ENCODE measurements around the gene VSTM1. TPM values are rescaled to one million over a fixed set of nuclear protein-coding genes. Genes with fewer than 3 reads are reported as not detected.

VSTM1 gene
- total and polyA plus RNA-seq, 8 donors, result 0.20 to 12.1 (median 0.31) TPM; not detected in 2

DNA sequence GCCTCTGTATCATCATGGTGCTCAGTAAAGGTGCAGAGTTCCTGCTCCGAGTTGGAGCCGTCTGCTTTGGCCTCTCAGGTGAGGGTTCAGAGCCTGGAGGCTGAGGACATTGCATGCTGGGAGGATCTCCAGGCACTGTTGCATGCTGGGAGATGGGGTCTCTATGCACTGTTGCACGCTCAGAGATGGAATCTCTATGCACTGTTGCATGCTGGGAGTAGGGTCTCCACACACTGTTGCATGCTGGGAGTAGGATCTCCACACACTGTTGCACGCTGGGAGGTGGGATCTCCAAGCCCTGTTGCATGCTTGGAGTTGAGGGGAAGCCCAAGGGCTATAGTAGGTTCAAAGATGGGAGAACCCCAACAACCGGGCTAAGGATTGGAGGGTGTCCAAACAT, 64.0 kb downstream of the VSTM1 start:
- no peak for ATAC-seq
- Histone ChIP-seq H3K27ac (no peak overlapping the region), H3K27me3 (peaks cover 0 to 98% of the 10 kb centered on the region in 2 donors), H3K36me3 (no peaks in the 10 kb centered on the region), H3K4me1 (no peaks in the 10 kb centered on the region), H3K4me3 (no peak overlapping the region), H3K9me3 (no peaks in the 10 kb centered on the region)
- TF ChIP-seq, protein P1, sequence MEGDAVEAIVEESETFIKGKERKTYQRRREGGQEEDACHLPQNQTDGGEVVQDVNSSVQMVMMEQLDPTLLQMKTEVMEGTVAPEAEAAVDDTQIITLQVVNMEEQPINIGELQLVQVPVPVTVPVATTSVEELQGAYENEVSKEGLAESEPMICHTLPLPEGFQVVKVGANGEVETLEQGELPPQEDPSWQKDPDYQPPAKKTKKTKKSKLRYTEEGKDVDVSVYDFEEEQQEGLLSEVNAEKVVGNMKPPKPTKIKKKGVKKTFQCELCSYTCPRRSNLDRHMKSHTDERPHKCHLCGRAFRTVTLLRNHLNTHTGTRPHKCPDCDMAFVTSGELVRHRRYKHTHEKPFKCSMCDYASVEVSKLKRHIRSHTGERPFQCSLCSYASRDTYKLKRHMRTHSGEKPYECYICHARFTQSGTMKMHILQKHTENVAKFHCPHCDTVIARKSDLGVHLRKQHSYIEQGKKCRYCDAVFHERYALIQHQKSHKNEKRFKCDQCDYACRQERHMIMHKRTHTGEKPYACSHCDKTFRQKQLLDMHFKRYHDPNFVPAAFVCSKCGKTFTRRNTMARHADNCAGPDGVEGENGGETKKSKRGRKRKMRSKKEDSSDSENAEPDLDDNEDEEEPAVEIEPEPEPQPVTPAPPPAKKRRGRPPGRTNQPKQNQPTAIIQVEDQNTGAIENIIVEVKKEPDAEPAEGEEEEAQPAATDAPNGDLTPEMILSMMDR (IDR thresholded peaks at IDR 0.05), result no peak
- no peak for DNase-seq
- intact Hi-C loops (cut with DNase I), result no loop called here

GRCh38 chr19:53998223-53998622, 65.5 kb downstream of the VSTM1 start:
- TF ChIP-seq, protein P1 (IDR thresholded peaks at IDR 0.05), result no peak
- intact Hi-C loops (cut with DNase I), result no loop called here
- Histone ChIP-seq H3K27me3 (peaks cover 1 to 99% of the 10 kb centered on the region in 2 donors), H3K36me3 (no peaks in the 10 kb centered on the region), H3K9me3 (no peaks in the 10 kb centered on the region), H3K4me1 (no peaks in the 10 kb centered on the region), H3K4me3 (no peak overlapping the region), H3K27ac (no peak overlapping the region)
- ATAC-seq, result no peak
- no peak for DNase-seq

DNA sequence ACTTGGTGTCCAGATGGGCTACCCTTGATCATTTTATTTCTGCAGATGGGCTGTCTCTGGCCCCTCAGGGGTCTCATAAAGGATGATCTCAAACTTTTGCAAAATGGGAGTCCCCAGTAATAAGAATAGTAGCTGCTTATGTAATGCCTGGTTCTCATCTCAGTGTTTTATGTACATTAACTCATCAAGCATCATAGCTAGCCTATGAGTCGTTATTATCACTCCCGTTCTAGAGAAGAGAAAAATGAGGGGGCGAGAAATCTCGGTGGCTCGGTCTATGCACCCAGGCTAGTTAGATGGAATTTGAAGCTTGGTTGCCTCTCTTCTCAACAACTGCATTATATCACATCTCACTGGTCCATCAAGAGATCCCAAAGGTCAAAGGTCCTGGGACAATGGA, 68.9 kb downstream of the VSTM1 start:
- H3K9me3 ChIP-seq, result no peaks in the 10 kb centered on the region
- DNase-seq, result no peak
- ATAC-seq, result no peak
- intact Hi-C loops (cut with DNase I), result no loop called here
- no peaks in the 10 kb centered on the region for H3K36me3 ChIP-seq
- H3K27ac ChIP-seq, result no peak overlapping the region
- H3K27me3 ChIP-seq, result peaks cover 19 to 94% of the 10 kb centered on the region in 2 donors
- H3K4me3 ChIP-seq, result no peak overlapping the region
- peaks cover 0 to 9% of the 10 kb centered on the region in 2 donors for H3K4me1 ChIP-seq
- TF ChIP-seq, protein P1 (IDR thresholded peaks at IDR 0.05), result no peak

GRCh38 chr19:53993448-53993847, 70.2 kb downstream of the VSTM1 start:
- peaks cover 0 to 9% of the 10 kb centered on the region in 2 donors for H3K4me1 ChIP-seq
- H3K27me3 ChIP-seq, result peaks cover 19 to 93% of the 10 kb centered on the region in 2 donors

GRCh38 chr19:53992815-53993214, 70.9 kb downstream of the VSTM1 start:
- Histone ChIP-seq H3K4me3 (no peak overlapping the region), H3K27me3 (peaks cover 19 to 90% of the 10 kb centered on the region in 2 donors)

More at GRCh38 chr19:53993448-53993847, 70.2 kb downstream of the VSTM1 start:
- H3K4me3 ChIP-seq, result no peak overlapping the region
- ATAC-seq (no peak), DNase-seq (no peak)
- TF ChIP-seq, protein P1 (IDR thresholded peaks at IDR 0.05), result no peak
- intact Hi-C loops (cut with DNase I), result no loop called here
- no peak overlapping the region for H3K27ac ChIP-seq
- no peaks in the 10 kb centered on the region for H3K9me3 ChIP-seq
- H3K36me3 ChIP-seq, result no peaks in the 10 kb centered on the region

More at GRCh38 chr19:53992815-53993214, 70.9 kb downstream of the VSTM1 start:
- intact Hi-C loops (cut with DNase I), result no loop called here
- Histone ChIP-seq H3K27ac (no peak overlapping the region), H3K9me3 (no peaks in the 10 kb centered on the region), H3K4me1 (peaks cover 0 to 9% of the 10 kb centered on the region in 2 donors), H3K36me3 (no peaks in the 10 kb centered on the region)
- TF ChIP-seq, protein P1 (IDR thresholded peaks at IDR 0.05), result no peak
- ATAC-seq (no peak), DNase-seq (no peak)

All from left lung (tissue), 10 donors.